ENCODE data around the gene ARL15. TPM values are rescaled to one million over a fixed set of nuclear protein-coding genes. Genes with fewer than 3 reads are reported as not detected.

The ARL15 gene
- total and polyA plus RNA-seq, 4 donors, result 5.0 to 24.8 (median 13.3) TPM

GRCh38 chr5:54279960-54280359, 30.4 kb downstream of the ARL15 start:
- WGBS, result 89% methylated on average over 3 of the region's 3 CpGs
- Histone ChIP-seq H3K27me3 (ENCODE audit: control insufficient read depth in 4 of 4, insufficient read depth in 4 of 4, low read length in 3 of 4) (no peaks in the 10 kb centered on the region), H3K9me3 (ENCODE audit: control insufficient read depth in 4 of 4, low read length in 3 of 4) (no peaks in the 10 kb centered on the region), H3K9ac (ENCODE audit: low read depth in 1 of 2, low read length in 2 of 2) (no peak overlapping the region), H3K27ac (ENCODE audit: low read depth in 1 of 2, low read length in 2 of 2) (no peak overlapping the region), H3K4me3 (ENCODE audit: low read depth in 1 of 3, low read length in 3 of 3) (no peak overlapping the region), H3K4me1 (ENCODE audit: control insufficient read depth in 4 of 4, insufficient read depth in 4 of 4, low read length in 3 of 4) (no peaks in the 10 kb centered on the region), H3K36me3 (ENCODE audit: control insufficient read depth in 4 of 4, insufficient read depth in 3 of 4, low read depth in 1 of 4, low read length in 3 of 4) (peaks cover 0 to 3% (median 0%) of the 10 kb centered on the region in 4 donors)
- DNase-seq (ENCODE audit: low spot score), result no peak
- TF ChIP-seq ATF3 (IDR thresholded peaks at IDR 0.05), result no peak
- TF ChIP-seq NR2F2 (IDR thresholded peaks at IDR 0.05), result no peak
- TF ChIP-seq EGR1 (IDR thresholded peaks at IDR 0.05; ENCODE audit: low read depth in 2 of 2), result no peak
- TF ChIP-seq TAF1 (conservative IDR thresholded peaks at IDR 0.05), result no peak
- TF ChIP-seq REST (IDR thresholded peaks at IDR 0.05), result no peak
- no peak for TF ChIP-seq MAX (IDR thresholded peaks at IDR 0.05)
- TF ChIP-seq HNF4A (conservative IDR thresholded peaks at IDR 0.05), result no peak
- no peak for TF ChIP-seq GABPA (IDR thresholded peaks at IDR 0.05 in 1 of 2, conservative IDR thresholded peaks at IDR 0.05 in 1 of 2)
- no peak for TF ChIP-seq FOXA1 (IDR thresholded peaks at IDR 0.05)
- TF ChIP-seq FOXA2 (IDR thresholded peaks at IDR 0.05), result no peak
- TF ChIP-seq JUND (IDR thresholded peaks at IDR 0.05), result no peak
- no peak for TF ChIP-seq SP1 (IDR thresholded peaks at IDR 0.05)

- H3K27ac ChIP-seq (ENCODE audit: low read depth in 1 of 2, low read length in 2 of 2), result no peak overlapping the region
- H3K4me3 ChIP-seq (ENCODE audit: low read depth in 1 of 3, low read length in 3 of 3), result no peak overlapping the region
- peaks cover 0 to 3% (median 0%) of the 10 kb centered on the region in 4 donors for H3K36me3 ChIP-seq (ENCODE audit: control insufficient read depth in 4 of 4, insufficient read depth in 3 of 4, low read depth in 1 of 4, low read length in 3 of 4)
- 87% methylated on average over 4 of the region's 4 CpGs for WGBS
- no peaks in the 10 kb centered on the region for H3K9me3 ChIP-seq (ENCODE audit: control insufficient read depth in 4 of 4, low read length in 3 of 4)
- TF ChIP-seq YY1 (IDR thresholded peaks at IDR 0.05) (no peak), JUND (IDR thresholded peaks at IDR 0.05) (no peak), ZBTB33 (IDR thresholded peaks at IDR 0.05) (no peak), GABPA (IDR thresholded peaks at IDR 0.05 in 1 of 2, conservative IDR thresholded peaks at IDR 0.05 in 1 of 2) (no peak), MAX (IDR thresholded peaks at IDR 0.05) (no peak), HNF4G (IDR thresholded peaks at IDR 0.05) (no peak), RXRA (IDR thresholded peaks at IDR 0.05) (no peak)
- no peak for DNase-seq (ENCODE audit: low spot score)
- no peaks in the 10 kb centered on the region for H3K4me1 ChIP-seq (ENCODE audit: control insufficient read depth in 4 of 4, insufficient read depth in 4 of 4, low read length in 3 of 4)
- no peak overlapping the region for H3K9ac ChIP-seq (ENCODE audit: low read depth in 1 of 2, low read length in 2 of 2)
- H3K27me3 ChIP-seq (ENCODE audit: control insufficient read depth in 4 of 4, insufficient read depth in 4 of 4, low read length in 3 of 4), result no peaks in the 10 kb centered on the region
These were observed 31.2 kb downstream of the ARL15 start for GRCh38 chr5:54278979-54279717.

All from liver (tissue), 9 donors.